ENCODE results near the gene NCCRP1. TPM values are rescaled to one million over a fixed set of nuclear protein-coding genes. Genes with fewer than 3 reads are reported as not detected.
A peak's percentile ranks its signal among the peaks of the same experiment; 100 is the strongest.

NCCRP1 gene
- total RNA-seq, 1 experiment from 2014 or later, result 0.46 TPM

- Histone ChIP-seq H3K27me3 (ENCODE audit: control insufficient read depth, insufficient read depth, low read length) (no peaks in the 10 kb centered on the region), H3K4me1 (ENCODE audit: control insufficient read depth, insufficient read depth, low read length) (peaks cover 49% of the 10 kb centered on the region), H3K9me3 (ENCODE audit: control insufficient read depth, insufficient read depth, low read depth, low read length) (no peaks in the 10 kb centered on the region), H3K27ac (ENCODE audit: low read length) (no peak overlapping the region), H3K36me3 (ENCODE audit: control insufficient read depth, insufficient read depth, low read length) (no peaks in the 10 kb centered on the region), H3K4me3 (ENCODE audit: low read depth in 2 of 2, low read length in 2 of 2) (no peak overlapping the region)
- ChIA-PET POLR2A (interaction anchor here (0.5 to 0.7 kb wide), 2 partner anchors 36 to 54 kb away, joined by 6 to 11 read pairs; no protein-coding TSS in a partner anchor), CTCF (no interaction called here)
- BruUV-seq (replicated peaks), result no TSS peak
- intact Hi-C loops (cut with micrococcal nuclease; ENCODE audit: unreplicated experiment), result no loop called here
- DNase-seq (ENCODE audit: low read depth, low spot score), result no peak
- in situ Hi-C loops (cut with HindIII; ENCODE audit: low pct_unique_long_range_greater_than_20kb, low sequenced_read_pairs), result no loop called here
- TF ChIP-seq TCF7L2 (IDR thresholded peaks at IDR 0.05; ENCODE audit: low read depth, low read length), result no peak
- no peak for TF ChIP-seq CTCF (IDR thresholded peaks at IDR 0.05)
- TF ChIP-seq POLR2AphosphoS5 (IDR thresholded peaks at IDR 0.05; ENCODE audit: low read depth, low read length), result no peak
- TF ChIP-seq REST (IDR thresholded peaks at IDR 0.05; ENCODE audit: insufficient read depth in 1 of 2, low read depth in 2 of 2, low read length in 1 of 2), result no peak
- no peak for TF ChIP-seq SIN3A (IDR thresholded peaks at IDR 0.05; ENCODE audit: borderline replicate concordance, insufficient read depth, low read depth, low read length)
- ATAC-seq, result no peak
These were observed 34.2 kb upstream of the NCCRP1 start for GRCh38 chr19:39162441-39163043.

- in situ Hi-C loops (cut with HindIII; ENCODE audit: low pct_unique_long_range_greater_than_20kb, low sequenced_read_pairs), result no loop called here
- TSS peak; percentile 53 for BruUV-seq (replicated peaks)
- POLR2A ChIA-PET, result interaction anchor here (0.7 kb wide), 1 partner anchor 35 kb away, joined by 6 read pairs; no protein-coding TSS in a partner anchor
These were observed 33.1 kb upstream of the NCCRP1 start for GRCh38 chr19:39163621-39164020.

More at GRCh38 chr19:39163621-39164020, 33.1 kb upstream of the NCCRP1 start:
- CTCF ChIA-PET, result interaction anchor here (0.5 kb wide), 1 partner anchor 766 kb away, joined by 3 read pairs; no protein-coding TSS in a partner anchor
- Histone ChIP-seq H3K4me1 (ENCODE audit: control insufficient read depth, insufficient read depth, low read length) (peaks cover 41% of the 10 kb centered on the region), H3K27me3 (ENCODE audit: control insufficient read depth, insufficient read depth, low read length) (no peaks in the 10 kb centered on the region), H3K9me3 (ENCODE audit: control insufficient read depth, insufficient read depth, low read depth, low read length) (no peaks in the 10 kb centered on the region), H3K4me3 (ENCODE audit: low read depth in 2 of 2, low read length in 2 of 2) (no peak overlapping the region), H3K27ac (ENCODE audit: low read length) (no peak overlapping the region), H3K36me3 (ENCODE audit: control insufficient read depth, insufficient read depth, low read length) (no peaks in the 10 kb centered on the region)
- intact Hi-C loops (cut with micrococcal nuclease; ENCODE audit: unreplicated experiment), result no loop called here
- no peak for ATAC-seq
- DNase-seq (ENCODE audit: low read depth, low spot score), result no peak
- TF ChIP-seq TCF7L2 (IDR thresholded peaks at IDR 0.05; ENCODE audit: low read depth, low read length), result no peak
- TF ChIP-seq POLR2AphosphoS5 (IDR thresholded peaks at IDR 0.05; ENCODE audit: low read depth, low read length), result no peak
- TF ChIP-seq SIN3A (IDR thresholded peaks at IDR 0.05; ENCODE audit: borderline replicate concordance, insufficient read depth, low read depth, low read length), result no peak
- no peak for TF ChIP-seq CTCF (IDR thresholded peaks at IDR 0.05)
- no peak for TF ChIP-seq REST (IDR thresholded peaks at IDR 0.05; ENCODE audit: insufficient read depth in 1 of 2, low read depth in 2 of 2, low read length in 1 of 2)

Measured in Panc1 (cell line).